A673 (cell line): Measurements from ENCODE around the gene SPATA32.

Source experiments
- EZH2 ChIP-seq: fragments of 200-600 bp; sonication (generic); IDR thresholded peaks from 2 replicates; pipeline ENCODE4 v1.6.1; 2017; ENCODE audit warnings: borderline replicate concordance, low read depth, mild to moderate bottlenecking, mixed read lengths, antibody characterized with exemption, low read length; ENCODE audit not compliant: poor library complexity, severe bottlenecking
- TF ChIP-seq, protein P1 (sequence below): fragments of 300-800, 200-600 bp; sonication (generic); conservative IDR thresholded peaks from 2 replicates; pipeline ENCODE4 v1.5.1; 2017; ENCODE audit warnings: low read depth, mild to moderate bottlenecking, antibody characterized with exemption, low read length, moderate library complexity, mixed read lengths

DNA sequence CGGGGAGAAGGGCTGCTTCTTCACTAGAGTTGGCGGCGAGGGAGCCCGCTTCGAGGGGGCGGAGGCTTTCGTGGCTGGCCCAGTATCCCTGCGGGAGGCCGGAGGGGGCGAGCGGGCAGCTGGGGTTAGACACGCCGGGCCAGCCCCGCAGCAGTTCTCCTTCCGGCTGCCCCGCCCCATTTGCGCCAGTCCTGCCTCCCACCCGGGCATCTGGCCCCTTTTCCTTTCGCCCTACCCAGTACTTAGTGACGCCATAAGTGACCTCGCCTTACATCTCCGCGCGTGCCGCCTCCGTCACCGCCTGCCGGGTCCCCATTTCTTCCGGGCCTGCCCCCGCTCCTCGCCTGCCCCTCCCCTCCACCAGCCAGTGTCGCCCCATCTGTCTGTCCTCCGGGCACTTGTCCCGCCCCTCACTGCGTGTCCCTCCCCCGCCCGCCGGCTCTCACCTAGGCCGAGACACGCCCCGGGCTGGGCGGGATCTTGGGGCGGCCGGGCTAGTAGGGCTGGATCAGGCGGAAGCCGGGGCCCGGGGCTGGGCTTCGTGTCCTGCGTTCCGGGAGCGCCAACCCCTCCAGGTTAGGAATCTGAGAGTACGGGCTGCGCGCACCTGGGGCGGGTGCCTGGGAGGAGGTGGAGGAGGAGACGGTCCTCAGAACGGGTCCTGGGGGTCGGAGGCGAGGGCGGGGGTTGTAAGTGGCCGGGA is 14.3 kb downstream of the SPATA32 start:
- TF ChIP-seq, protein P1, sequence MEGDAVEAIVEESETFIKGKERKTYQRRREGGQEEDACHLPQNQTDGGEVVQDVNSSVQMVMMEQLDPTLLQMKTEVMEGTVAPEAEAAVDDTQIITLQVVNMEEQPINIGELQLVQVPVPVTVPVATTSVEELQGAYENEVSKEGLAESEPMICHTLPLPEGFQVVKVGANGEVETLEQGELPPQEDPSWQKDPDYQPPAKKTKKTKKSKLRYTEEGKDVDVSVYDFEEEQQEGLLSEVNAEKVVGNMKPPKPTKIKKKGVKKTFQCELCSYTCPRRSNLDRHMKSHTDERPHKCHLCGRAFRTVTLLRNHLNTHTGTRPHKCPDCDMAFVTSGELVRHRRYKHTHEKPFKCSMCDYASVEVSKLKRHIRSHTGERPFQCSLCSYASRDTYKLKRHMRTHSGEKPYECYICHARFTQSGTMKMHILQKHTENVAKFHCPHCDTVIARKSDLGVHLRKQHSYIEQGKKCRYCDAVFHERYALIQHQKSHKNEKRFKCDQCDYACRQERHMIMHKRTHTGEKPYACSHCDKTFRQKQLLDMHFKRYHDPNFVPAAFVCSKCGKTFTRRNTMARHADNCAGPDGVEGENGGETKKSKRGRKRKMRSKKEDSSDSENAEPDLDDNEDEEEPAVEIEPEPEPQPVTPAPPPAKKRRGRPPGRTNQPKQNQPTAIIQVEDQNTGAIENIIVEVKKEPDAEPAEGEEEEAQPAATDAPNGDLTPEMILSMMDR = no peak
- no peak for TF ChIP-seq EZH2
